Coronary artery (tissue), 2 donors: ENCODE measurements around the gene DLEC1.

ENCODE experiments used
- DNase-seq: peaks from one replicate; pipeline ENCODE4 v3.0.0-alpha.2; 2017; ENCODE audit warnings: low spot score
- H3K27ac ChIP-seq, 2 donors: fragments of 200-600 bp; sonication (generic); one replicate each; pipeline ENCODE4 v1.5.1; 2016 to 2019
- H3K4me3 ChIP-seq: fragments of 200-600 bp; sonication (generic); 2 replicates; pipeline ENCODE4 v1.5.1; 2016; ENCODE audit warnings: mild to moderate bottlenecking, moderate library complexity
- CTCF ChIP-seq: fragments of 200-600 bp; sonication (generic); IDR thresholded peaks from one replicate; pipeline ENCODE4 v1.5.1; 2019; ENCODE audit warnings: antibody characterized with exemption

DLEC1 gene

GRCh38 chr3:38170722-38171121 is 131.7 kb downstream of the DLEC1 start:
- TF ChIP-seq CTCF: no peak
- DNase-seq: no peak
- Histone ChIP-seq H3K4me3 (no peak overlapping the region), H3K27ac (no peak overlapping the region)

DNA sequence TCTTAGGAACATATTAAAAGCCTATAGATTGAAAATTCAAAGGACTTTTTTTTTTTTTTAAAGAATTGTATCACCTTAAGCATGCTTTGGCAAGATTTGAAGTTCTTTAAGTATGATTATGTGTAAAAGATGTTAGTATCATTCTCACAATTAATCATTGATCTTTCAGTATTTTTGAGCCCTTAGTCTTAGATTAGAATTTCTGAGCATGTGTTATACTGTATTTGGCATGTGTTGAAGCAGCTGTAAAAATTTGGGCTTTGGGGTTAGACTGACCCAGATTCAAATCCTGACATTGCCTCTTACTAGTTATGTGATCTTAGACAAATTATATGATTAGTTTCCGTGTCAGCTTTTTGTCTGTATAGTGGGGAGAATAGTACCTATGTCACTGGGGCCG is 132.6 kb downstream of the DLEC1 start:
- DNase-seq: no peak
- TF ChIP-seq CTCF: no peak
- Histone ChIP-seq H3K4me3 (no peak overlapping the region), H3K27ac (no peak overlapping the region)
